Left renal pelvis (tissue), 4 donors: Measurements from ENCODE around the gene ARHGAP20. TPM values are rescaled to one million over a fixed set of nuclear protein-coding genes. Genes with fewer than 3 reads are reported as not detected.

Experiments used
- DNase-seq, 4 donors: peaks; one replicate each; pipeline ENCODE4 v3.0.0-alpha.2; 2013; ENCODE audit warnings: low read depth in 4 of 4, low spot score in 3 of 4
- polyA plus RNA-seq, 4 donors: library from polyadenylated mRNA; unstranded; fragments of 120-200 nt; gene quantifications; one replicate each; pipeline ENCODE4 v1.2.1, GENCODE V29; 2013; ENCODE audit not compliant: insufficient read length in 4 of 4

The ARHGAP20 gene
- polyA plus RNA-seq, 4 donors = 4.4 to 24.9 (median 6.3) TPM

- DNase-seq = peak in 1 of 4 donors; percentile 3
Measured at GRCh38 chr11:110530900-110531741, 181.1 kb downstream of the ARHGAP20 start.

- DNase-seq = no peak
Measured at GRCh38 chr11:110529043-110529442, 183.2 kb downstream of the ARHGAP20 start.

GRCh38 chr11:110527146-110527545 lies 185.1 kb downstream of the ARHGAP20 start:
- no peak for DNase-seq
